Measurements from ENCODE around the gene MGP.

Gene MGP

DNA sequence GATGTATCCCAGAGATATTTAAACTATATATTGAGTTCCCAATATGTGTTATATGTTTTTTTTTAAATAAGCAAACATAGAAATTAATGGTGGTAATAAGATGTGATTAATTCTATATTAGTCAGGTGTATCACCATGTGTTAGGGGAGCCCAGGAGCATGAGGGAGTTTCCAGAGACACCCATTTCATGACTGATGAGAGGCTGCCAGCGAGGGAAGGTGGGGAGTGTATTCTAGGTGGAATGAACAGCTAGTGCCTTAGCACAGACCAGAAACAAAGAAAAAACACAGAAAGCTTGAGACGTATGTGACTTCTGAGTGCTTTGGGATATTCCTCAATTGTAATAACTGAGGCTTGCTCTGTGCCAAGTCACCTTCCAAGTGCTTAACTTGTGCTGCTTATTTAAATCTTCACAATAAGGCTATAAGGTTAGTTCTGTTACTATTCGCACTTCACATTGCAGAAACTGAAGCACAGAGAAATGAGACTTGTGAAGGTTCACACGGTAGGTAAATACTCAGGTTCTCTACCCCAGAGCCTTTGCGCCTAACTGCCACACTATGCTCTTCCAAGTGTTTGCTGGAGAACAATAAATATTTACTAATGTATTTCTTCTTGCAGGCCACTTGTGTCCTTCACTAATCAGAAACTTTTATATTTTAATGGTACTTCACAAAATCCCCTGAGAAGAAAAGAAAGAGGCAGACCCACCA lies 17.9 kb upstream of the MGP start:
- no peak for DNase-seq (ENCODE audit: low read depth in 3 of 3)

DNA sequence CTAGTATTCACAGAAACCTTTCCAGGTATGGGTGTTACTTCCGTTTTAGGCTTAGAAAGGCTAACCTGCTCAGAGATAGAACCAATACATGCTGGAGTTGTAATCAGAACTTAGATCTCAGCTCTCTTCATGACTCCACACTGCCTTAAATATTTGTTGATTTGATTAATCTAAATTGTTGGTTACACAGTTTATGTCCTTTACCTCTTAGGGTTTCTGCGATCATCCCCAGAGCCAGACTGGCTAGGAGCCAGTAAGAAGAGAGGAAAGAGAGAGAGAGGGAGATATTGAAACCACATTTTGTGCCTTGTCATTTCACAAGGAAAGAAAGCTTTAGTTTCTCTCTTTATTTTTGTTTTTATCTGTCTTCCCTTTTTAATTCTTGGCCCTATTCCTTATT lies 16.8 kb upstream of the MGP start:
- DNase-seq (ENCODE audit: low read depth in 3 of 3): no peak

DNA sequence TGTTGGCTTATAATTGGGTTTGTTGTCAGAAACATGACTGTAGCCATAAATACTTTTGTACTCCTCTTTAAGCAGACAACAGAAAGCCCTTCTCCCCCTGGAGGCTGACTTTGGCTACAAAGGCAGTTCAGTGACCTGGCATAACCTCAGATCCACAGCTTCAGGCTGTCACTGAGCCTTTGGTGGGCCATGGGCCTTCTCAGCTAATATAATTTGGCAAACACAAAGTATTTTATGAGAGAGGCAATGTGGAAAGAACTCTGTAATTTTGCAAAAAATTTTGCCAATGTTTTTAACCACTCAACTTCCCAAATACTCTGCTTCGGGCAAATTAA lies 15.5 kb upstream of the MGP start:
- DNase-seq (ENCODE audit: low read depth in 3 of 3): no peak

DNA sequence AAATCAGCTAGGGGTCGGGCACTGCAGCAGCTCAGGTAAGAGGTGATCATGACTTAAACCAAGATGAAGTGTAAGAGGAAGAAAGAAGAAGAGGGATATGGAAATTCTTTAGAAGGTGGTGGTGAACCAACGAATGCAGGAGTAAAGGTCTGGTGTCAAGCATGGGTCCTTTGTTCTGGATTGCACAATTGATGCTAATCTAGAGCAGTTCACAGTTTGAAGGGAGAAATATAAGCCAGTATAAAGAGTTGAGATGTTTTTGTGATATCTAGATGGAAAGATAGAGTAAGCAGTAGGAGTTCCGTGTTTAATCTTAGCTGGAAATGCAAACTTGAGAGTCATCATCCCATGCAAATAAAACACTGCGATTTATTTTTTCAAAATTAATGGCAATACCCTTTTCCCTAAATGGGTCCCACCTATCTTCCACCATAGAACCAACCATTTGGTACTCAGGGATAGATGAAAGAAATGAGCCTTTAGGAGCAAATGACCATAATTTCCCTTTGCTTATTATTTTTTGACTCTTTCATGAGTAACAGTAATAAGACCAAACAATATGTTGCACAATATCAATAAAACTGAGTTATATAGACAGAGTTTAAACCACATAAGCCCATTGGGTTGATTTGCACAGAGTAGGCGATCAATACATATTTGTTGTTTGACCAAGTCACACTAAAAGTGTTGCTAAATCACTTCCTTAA lies 15.0 kb upstream of the MGP start:
- DNase-seq (ENCODE audit: low read depth in 3 of 3): no peak

DNA sequence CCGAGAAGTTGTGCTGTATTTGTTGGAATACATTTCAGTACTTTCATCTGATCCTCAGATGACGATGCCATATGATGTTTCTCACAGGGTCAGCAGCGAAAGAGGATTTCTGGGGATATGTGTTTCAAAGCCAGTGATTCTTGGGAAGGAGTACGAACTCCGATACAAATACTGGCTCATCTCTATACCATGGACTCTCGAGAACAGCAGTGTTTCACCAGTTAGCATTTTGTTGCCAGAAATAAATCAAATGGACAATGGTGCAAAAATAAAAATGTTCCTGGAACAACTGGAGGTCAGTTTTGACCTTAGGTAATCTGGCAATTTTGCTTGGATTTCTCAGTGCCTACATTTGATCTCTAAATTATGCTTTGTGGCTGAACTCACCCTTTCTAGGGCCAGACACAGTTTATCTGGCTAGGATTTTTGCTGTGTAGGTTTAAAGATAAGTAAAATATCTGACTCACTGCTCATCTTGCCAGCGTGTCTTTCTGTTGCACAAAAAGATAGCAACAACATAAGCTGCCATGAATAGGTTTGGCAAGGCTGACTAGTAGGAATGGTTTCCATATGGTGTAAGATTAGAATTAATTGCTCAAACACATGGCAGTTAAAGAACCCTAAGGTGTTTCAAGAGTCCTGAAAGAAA lies 11.0 kb upstream of the MGP start:
- no peak for DNase-seq (ENCODE audit: low read depth in 3 of 3)

DNA sequence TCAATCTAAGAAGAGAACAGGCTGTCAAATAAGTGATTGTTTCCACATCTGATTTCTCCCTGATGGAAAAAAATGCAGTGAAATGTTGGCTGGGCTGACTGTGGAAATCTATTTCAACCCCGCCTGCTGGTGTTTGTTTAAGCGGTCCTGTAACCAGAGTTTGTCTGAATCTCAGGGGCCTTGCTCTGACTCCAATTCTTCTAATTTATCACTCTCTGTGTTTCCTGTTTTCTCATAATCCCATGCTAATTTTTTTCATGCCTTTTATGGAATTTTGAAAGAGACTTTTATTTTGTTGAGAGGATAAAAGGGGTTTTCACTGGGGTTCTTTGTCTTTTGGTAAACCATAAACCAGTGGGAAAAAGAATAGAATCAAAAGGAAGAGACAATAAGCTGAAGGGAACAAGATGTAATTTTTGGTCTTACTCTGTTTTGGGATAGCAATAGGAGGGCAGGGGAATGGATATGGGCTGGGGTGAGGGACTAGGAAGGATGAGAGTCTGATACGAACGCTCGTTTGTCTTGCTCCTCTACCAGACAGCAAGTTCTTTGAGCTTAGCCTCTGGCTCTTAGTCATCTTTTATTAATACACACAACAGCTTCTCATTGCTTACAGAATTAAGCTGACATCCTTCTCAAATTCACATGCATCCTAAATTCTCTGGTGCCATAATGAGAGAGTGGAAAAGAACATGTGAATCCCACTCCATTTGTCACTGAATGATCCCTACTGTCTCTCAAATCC lies 8.0 kb upstream of the MGP start:
- no peak for DNase-seq (ENCODE audit: low read depth in 3 of 3)

DNA sequence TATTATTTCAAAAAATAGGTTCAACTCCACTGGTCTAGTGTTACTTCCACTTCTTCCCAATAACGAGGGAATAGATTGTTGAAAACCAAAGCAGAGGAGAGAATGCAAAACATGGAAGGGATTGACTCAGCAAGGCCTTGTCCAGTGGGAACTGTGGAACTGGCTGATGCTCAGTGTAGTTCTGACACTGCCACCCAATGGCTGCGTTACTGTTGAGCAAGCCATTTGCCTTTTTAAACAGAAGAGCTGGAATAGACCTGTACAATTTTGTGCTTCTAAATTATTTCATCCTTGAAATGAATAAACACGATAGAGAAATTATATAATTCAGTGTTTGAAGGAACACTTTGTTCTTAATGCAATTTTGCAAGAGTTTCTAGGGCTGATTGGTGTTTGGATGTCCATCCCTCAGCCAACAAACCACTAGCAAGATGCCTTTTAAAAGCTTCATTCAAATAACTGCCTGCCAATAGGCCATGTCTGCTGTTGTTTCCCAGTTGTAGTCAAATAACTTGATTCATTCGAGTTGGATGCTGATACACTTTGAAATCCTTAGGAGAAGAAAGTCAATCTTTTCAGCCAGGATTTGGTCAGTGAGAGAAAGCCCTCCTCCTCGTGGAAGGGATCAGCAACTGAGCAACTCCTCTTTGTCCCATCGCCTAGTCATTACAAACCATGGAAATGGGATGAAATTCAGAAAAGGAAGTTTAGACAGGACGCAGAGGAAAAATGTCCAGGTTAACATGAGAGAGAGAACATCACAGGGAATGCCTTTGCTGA lies 7.3 kb upstream of the MGP start:
- no peak for DNase-seq (ENCODE audit: low read depth in 3 of 3)

DNA sequence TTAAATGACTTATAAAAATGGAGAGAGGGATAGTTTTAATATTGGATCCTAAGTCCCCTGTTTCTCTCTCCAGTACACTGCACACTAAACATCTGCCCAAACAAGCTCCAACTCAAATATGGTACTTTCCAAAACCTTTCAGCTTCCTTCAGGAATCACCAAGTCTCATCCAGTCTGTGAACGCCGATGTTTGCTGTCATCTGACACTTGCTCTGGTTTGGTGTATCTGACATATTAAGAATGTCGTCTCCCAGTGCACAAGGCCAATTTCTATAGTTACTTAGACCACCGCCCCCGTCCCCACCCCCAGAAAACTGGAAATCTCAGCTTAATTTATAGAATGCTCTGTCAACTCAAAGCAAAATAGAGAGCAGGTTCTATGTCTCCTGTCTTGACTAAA lies 5.0 kb upstream of the MGP start:
- DNase-seq (ENCODE audit: low read depth in 3 of 3): no peak

DNA sequence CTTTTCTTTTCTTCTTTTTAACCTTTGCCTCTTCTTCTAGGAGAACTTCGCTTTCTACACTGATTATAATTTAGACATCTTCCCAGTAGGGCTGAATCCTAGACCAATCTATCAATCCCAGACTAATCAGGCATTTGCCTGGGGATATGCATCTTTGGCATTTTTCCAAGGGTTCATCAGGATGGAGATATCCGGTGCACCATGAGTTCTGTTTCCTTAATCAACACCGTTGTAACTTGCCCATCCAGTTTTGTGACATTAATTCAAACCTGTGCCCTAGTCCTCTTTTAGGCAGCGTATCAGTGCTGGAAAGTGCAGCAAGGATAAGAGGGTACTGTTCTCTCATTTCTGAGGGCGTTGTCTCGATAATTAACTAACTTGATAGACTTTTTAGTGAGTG lies 617 bp upstream of the MGP start:
- DNase-seq (ENCODE audit: low read depth in 3 of 3): no peak

DNA sequence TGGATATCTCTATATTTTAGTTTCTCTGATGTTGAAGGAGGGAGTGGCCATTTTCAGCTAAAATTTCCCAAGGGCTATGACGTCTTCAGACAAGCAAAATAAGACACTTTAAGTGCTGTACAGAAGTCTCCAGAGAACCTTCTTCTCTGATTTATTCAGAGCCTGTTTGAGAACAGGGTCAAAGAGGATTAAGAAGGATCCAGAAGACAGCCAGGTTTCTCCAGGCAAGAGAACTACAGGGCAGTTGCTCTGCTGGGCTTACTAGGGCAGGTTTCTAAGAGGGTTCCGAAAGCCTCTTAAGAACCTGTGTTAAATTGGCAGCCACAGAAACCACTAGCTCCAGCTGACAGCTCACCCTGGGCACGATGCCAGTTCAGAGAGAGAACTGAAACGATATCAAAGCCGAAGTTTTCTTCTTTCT lies 1.2 kb downstream of the MGP start:
- DNase-seq (ENCODE audit: low read depth in 3 of 3): peak; percentile 44 to 63 (median 61)

DNA sequence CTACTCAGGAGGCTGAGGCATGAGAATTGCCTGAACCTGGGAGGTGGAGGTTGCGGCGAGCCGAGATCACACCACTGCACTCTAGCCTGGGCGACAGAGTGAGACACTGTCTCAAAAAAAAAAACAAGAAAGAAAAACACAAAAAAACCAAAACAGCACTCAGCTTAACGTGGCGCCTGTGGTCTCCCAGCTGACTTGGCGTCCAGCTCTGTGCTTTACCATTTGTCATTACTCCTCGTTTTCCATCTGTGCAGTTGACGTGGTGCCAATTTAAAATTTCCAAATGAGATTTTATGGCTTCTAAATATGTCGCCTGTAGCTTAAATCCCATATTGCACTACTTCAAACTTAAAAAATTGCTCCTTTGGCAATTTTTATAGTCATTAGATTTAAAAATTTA lies 2.0 kb downstream of the MGP start:
- no peak for DNase-seq (ENCODE audit: low read depth in 3 of 3)

DNA sequence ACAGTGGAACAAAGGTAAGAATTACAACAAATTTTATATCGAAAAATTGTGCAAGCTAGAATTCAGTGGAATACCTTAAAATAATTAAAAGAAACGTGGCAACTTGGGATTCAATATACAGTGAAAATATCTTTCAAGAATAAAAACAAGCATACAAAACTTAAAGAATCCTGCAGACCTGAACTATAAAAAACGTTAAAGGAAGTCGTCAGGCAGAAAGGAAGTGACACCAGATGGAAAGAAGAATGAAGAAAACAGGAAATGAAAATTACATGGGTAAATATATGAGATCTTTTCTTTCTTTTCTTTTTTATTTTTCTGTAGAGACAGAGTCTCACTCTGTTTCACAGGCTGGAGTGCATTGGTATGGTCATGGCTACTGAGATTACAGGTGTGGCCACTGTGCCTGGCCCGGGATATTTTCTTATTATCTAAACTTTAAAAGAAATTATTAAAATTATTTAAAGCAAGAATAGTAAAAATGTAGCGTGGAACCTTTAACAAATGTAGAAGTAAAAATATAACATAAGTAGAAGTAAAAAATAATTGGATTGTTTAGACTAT lies 4.7 kb downstream of the MGP start:
- DNase-seq (ENCODE audit: low read depth in 3 of 3): no peak

DNA sequence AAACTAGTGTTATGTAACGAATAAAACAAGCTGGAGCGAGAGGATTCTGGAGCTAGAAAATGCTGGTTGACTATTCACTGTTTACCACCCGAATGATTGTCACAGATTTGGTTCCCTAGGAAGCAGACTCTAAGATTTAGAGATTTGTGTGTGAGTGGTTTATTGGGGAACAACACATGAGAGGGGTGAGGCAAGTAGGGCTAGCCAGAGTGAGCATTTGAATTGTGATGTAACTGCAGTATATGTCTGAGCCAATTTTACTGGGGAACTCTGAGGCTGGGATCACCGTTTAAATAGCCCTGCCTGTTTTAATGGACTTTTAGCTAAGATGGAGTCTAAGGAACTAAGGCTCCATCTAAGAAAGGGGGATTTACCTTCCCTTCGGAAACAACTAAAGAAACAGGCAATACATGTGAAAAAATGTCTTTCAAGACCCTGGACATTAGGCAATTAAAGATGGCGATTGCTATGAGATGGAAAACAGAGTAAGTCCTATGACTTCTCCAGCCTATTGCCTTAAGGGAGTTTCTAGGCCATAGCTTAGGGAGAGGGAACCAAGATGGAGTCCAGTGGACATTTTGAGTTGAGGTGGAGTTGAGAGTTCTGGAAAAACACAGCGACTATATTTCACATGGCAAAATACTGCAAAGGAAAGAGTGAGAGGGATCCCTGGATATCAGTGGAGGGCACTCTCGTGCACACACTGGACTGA lies 6.3 kb downstream of the MGP start:
- DNase-seq (ENCODE audit: low read depth in 3 of 3): no peak

DNA sequence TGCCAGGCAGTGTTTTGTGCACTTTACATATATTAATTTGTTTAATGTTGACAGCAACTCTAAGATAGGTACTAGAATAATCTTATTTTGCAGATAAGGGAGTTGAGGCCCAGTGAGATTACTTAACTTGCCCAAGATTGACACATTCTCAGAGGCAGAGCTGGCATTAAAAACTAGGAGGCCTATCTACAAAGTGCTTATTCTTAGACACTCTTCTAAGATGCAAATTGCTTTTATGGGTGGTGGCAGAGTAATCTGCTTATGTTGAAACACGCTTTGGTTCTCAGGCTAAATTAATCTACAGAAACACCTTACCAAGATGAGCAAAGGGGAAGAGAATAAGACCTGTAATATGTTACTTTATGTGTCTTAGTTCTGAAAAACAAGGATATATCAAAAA lies 7.2 kb downstream of the MGP start:
- no peak for DNase-seq (ENCODE audit: low read depth in 3 of 3)

DNA sequence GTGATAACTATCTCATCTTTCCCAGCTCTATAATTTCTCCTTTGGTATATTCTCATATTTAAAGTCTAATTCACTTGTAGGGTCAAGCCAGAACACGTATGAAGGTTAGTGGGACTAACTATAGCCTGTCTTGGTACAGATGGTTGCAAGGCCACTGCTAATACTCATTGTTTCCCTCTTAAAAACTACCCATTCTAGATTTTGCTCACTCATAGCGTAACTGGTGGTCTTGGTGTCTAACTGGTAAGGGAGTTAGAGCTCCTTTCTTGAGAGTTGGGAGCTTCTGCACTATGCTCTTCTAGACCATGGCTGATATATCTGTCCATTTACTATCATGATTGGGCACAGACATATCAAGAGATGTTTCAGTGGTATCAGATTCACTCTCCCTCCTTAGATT lies 8.8 kb downstream of the MGP start:
- no peak for DNase-seq (ENCODE audit: low read depth in 3 of 3)

DNA sequence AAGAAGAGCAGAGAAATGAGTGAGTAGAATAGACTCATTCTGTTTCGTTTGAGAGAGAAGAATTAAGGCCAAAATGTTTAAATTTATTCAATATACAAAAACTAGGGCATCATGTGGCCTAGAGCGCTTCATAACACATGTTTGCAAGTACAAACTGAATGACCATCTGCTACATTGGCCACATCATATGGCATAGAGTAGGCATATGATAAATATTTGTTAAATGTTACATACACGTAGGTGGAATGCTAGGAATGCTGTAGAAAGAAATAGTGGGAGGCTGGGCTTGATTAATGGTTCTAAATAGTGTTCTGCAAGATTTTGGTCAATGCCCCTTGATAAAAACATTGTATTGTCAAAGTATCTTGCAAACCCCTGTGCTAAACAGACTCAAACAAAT lies 10.8 kb downstream of the MGP start:
- DNase-seq (ENCODE audit: low read depth in 3 of 3): no peak

DNA sequence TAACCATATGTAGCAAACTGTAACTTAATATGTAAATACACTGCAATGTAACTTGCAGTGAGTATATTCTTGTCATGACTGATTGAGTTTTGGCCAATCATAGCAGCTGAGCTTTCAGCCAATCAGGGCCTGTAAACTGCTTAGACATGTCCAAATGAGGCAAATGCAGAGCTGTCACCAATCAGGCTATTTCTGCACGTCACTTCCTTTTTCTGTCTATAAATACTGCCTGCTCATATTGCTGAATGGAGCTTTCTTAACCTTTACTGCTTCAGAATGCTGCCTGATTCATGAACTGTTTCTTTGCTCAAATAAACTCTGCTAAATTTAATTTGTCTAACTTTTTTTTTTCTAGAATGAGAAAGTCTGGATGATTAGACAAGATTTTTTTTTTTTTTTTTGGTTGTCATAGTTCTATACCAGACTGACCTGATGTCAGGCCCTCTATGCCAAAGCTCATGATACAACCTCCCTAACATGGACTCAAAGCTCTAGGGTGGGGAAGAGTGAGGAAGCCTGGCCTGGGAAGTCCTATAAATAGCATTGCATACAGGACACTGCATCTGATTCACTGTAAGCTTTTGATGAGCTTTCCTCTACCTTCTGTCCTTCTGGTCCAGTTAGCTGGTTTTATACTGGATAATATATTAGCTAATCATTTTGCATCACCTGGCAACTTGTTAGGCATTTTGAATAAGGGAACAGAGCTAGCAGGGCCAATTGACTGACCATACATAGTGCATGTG lies 12.0 kb downstream of the MGP start:
- no peak for DNase-seq (ENCODE audit: low read depth in 3 of 3)

DNA sequence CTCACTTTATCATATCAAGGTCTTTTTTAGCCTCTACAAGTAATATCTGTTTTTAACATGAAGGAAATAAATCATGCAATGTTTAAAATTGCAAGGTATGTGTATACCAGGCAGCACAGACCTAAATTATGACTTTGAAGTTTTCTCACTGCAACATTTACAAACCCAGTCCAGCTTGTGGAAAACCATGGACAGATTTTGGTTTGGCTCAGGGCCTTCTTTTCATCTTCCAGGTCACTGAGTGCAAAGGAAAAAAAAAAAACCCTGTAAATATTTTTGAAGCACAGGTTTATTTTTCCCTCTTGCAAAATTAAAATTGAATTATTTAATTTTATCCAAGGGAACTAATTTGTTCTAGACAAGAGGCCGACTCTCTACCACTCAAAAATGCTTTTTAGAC lies 13.8 kb downstream of the MGP start:
- no peak for DNase-seq (ENCODE audit: low read depth in 3 of 3)

DNA sequence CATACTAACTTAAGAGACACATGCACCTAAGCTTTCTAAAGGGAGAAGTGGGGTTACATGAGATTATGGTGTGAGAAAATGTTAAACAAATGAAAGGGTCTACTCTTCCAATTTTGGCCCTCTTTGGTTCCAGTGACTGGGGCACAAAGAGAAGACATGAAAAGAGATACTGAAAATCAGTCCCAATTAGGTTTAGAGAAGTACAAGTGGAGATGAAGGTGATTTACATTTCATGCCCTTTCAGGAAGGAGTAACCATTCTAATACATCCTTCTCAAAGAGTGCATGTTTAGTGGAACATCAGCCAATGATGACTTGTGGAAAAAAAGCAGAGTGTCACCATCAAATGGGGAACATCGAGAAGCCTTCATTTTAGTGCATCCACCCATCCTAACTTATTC lies 14.4 kb downstream of the MGP start:
- no peak for DNase-seq (ENCODE audit: low read depth in 3 of 3)

DNA sequence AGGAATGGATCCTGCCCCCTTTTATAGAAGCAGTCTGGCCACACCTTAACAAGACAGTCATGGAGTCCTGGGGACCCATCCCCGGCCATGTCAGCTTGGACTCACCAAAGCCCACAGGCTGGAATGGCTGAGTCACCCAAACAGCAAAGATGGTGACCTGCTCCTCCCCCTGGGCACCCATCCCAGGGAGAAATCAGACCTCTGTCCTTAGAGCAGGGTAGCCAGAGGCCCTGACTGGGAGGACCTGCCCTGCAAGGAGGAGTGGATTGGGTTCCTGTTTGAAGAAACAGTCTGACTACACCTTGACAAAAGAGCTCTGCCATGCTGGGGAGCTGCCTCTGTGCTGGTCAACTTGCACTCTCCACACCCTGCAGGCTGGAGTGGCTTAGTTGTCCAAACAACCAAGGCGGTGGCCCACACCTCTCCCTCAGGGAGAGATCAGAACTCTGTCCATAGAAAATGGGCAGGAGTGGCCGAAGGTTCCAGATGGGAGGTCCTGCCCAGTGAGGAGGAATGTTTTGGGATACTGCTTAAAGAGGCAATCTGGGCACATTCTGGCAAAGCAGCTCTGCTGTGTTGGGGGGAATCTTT lies 16.6 kb downstream of the MGP start:
- no peak for DNase-seq (ENCODE audit: low read depth in 3 of 3)
